Measurements from ENCODE around the gene IGFBP1.

DNA sequence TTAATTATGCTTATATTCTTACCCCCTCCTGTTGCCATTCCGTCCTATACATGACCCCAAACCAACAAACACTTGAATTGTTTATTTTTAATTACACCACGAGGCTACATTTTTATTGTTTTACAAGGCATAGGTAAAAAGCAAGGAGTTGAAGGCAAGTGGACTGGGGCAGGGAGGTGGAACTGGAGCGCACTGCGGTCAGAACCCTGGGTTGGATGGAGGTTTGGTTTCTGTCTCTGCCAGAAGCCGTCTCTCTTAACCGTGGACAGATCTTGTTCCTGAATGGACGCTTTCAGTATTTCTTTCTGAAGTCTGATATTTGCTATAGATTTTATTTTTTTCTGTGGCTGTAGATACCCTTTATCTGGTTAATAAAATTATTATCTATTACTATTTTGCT lies 52.7 kb downstream of the IGFBP1 start:
- TF ChIP-seq, protein P1, sequence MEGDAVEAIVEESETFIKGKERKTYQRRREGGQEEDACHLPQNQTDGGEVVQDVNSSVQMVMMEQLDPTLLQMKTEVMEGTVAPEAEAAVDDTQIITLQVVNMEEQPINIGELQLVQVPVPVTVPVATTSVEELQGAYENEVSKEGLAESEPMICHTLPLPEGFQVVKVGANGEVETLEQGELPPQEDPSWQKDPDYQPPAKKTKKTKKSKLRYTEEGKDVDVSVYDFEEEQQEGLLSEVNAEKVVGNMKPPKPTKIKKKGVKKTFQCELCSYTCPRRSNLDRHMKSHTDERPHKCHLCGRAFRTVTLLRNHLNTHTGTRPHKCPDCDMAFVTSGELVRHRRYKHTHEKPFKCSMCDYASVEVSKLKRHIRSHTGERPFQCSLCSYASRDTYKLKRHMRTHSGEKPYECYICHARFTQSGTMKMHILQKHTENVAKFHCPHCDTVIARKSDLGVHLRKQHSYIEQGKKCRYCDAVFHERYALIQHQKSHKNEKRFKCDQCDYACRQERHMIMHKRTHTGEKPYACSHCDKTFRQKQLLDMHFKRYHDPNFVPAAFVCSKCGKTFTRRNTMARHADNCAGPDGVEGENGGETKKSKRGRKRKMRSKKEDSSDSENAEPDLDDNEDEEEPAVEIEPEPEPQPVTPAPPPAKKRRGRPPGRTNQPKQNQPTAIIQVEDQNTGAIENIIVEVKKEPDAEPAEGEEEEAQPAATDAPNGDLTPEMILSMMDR (conservative IDR thresholded peaks at IDR 0.05; ENCODE audit: low read depth in 2 of 2): no peak
- TF ChIP-seq EZH2 (IDR thresholded peaks at IDR 0.05; ENCODE audit: low read depth, unreplicated experiment) (no peak), POLR2AphosphoS5 (IDR thresholded peaks at IDR 0.05; ENCODE audit: low read depth) (no peak)
- TF ChIP-seq, protein P2, sequence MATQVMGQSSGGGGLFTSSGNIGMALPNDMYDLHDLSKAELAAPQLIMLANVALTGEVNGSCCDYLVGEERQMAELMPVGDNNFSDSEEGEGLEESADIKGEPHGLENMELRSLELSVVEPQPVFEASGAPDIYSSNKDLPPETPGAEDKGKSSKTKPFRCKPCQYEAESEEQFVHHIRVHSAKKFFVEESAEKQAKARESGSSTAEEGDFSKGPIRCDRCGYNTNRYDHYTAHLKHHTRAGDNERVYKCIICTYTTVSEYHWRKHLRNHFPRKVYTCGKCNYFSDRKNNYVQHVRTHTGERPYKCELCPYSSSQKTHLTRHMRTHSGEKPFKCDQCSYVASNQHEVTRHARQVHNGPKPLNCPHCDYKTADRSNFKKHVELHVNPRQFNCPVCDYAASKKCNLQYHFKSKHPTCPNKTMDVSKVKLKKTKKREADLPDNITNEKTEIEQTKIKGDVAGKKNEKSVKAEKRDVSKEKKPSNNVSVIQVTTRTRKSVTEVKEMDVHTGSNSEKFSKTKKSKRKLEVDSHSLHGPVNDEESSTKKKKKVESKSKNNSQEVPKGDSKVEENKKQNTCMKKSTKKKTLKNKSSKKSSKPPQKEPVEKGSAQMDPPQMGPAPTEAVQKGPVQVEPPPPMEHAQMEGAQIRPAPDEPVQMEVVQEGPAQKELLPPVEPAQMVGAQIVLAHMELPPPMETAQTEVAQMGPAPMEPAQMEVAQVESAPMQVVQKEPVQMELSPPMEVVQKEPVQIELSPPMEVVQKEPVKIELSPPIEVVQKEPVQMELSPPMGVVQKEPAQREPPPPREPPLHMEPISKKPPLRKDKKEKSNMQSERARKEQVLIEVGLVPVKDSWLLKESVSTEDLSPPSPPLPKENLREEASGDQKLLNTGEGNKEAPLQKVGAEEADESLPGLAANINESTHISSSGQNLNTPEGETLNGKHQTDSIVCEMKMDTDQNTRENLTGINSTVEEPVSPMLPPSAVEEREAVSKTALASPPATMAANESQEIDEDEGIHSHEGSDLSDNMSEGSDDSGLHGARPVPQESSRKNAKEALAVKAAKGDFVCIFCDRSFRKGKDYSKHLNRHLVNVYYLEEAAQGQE (IDR thresholded peaks at IDR 0.05; ENCODE audit: unreplicated experiment): no peak
